ENCODE measurements around the gene MRE11.

GRCh38 chr11:94518300-94518699 is 24.7 kb upstream of the MRE11 start:
- TF ChIP-seq CTCF (IDR thresholded peaks at IDR 0.05) (no peak), POLR2AphosphoS5 (IDR thresholded peaks at IDR 0.05; ENCODE audit: insufficient read depth in 1 of 2, low read depth in 1 of 2) (no peak), POLR2A (IDR thresholded peaks at IDR 0.05) (no peak)
